ENCODE data around the gene ADD3. TPM values are rescaled to one million over a fixed set of nuclear protein-coding genes. Genes with fewer than 3 reads are reported as not detected.

ADD3 gene
- polyA plus RNA-seq, 1 experiment: 192 TPM

DNA sequence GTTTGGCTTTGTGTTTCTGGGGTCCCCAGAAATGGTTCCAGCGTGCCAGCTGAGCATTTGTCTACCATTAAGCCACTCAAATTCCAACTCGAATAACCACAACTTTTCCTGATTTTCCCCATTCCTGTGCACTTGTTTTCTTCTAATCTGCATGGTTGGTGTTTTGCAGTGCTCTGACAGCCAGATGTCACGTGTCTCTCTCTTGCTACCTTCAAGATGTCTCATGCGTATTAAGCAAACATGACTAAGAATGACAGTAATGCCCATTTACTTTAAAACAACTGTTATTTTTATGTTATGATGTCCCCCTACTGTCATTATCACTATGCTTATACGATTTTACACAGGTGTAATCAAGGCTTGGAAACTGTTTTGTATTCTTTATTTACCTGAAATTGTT lies 164.4 kb downstream of the ADD3 start:
- DNase-seq (ENCODE audit: low read depth, low spot score): no peak
- Histone ChIP-seq H3K9me3 (ENCODE audit: control insufficient read depth, insufficient read depth, low read length) (no peaks in the 10 kb centered on the region), H3K27me3 (ENCODE audit: control insufficient read depth, insufficient read depth, low read length) (peaks cover 48% of the 10 kb centered on the region), H3K27ac (ENCODE audit: low read depth, low read length) (no peak overlapping the region), H3K4me3 (ENCODE audit: low read depth, low read length) (no peak overlapping the region)
- CTCF ChIA-PET: interaction anchor here (0.6 kb wide), 2 partner anchors 47 to 288 kb away, joined by 3 to 4 read pairs; no protein-coding TSS in a partner anchor
- POLR2A ChIA-PET: interaction anchor here (0.7 kb wide), 2 partner anchors 11 to 89 kb away, joined by 3 to 4 read pairs; no protein-coding TSS in a partner anchor
- TF ChIP-seq, protein P1, sequence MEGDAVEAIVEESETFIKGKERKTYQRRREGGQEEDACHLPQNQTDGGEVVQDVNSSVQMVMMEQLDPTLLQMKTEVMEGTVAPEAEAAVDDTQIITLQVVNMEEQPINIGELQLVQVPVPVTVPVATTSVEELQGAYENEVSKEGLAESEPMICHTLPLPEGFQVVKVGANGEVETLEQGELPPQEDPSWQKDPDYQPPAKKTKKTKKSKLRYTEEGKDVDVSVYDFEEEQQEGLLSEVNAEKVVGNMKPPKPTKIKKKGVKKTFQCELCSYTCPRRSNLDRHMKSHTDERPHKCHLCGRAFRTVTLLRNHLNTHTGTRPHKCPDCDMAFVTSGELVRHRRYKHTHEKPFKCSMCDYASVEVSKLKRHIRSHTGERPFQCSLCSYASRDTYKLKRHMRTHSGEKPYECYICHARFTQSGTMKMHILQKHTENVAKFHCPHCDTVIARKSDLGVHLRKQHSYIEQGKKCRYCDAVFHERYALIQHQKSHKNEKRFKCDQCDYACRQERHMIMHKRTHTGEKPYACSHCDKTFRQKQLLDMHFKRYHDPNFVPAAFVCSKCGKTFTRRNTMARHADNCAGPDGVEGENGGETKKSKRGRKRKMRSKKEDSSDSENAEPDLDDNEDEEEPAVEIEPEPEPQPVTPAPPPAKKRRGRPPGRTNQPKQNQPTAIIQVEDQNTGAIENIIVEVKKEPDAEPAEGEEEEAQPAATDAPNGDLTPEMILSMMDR (IDR thresholded peaks at IDR 0.05; ENCODE audit: low read depth, low read length): no peak

DNA sequence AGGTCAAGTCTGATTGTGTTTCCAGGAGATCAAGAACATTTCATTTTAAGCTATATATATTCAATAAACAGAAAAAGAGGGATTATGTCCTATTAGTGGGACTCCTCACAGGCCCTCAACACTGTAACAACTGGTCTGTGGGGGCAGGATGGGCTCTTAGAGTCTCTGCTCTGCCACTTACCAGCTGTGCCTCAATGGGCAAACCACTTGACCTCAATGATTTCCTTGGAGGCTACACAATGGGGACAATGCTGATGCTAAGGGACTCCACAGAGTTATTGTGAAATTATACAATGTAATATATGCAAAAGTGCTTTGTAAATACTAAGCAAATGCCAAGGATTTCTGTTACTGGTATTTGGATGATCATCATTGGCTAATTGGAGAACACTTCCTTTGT lies 166.4 kb downstream of the ADD3 start:
- H3K4me3 ChIP-seq (ENCODE audit: low read depth, low read length): no peak overlapping the region
- H3K9me3 ChIP-seq (ENCODE audit: control insufficient read depth, insufficient read depth, low read length): no peaks in the 10 kb centered on the region
- H3K27me3 ChIP-seq (ENCODE audit: control insufficient read depth, insufficient read depth, low read length): peaks cover 32% of the 10 kb centered on the region
- ChIA-PET POLR2A (no interaction called here), CTCF (no interaction called here)
- DNase-seq (ENCODE audit: low read depth, low spot score): no peak
- TF ChIP-seq, protein P1 (IDR thresholded peaks at IDR 0.05; ENCODE audit: low read depth, low read length): no peak
- no peak overlapping the region for H3K27ac ChIP-seq (ENCODE audit: low read depth, low read length)

DNA sequence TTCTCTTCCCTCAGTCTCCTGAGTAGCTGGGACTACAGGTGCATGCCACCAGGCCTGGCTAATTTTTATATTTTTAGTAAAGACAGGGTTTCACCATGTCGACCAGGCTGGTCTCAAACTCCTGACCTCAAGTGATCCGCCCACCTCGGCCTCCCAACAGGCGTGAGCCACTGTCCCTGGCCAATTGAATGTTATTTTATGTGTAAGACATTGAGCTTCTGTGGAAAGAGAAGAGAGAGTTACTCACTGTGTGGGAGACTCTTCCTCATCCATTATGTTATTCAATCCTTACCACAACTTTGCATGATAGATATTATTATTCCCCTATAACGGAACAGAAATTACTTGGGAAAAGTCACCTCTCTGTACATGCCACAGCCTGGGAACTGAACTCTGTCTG lies 167.0 kb downstream of the ADD3 start:
- Histone ChIP-seq H3K4me3 (ENCODE audit: low read depth, low read length) (no peak overlapping the region), H3K9me3 (ENCODE audit: control insufficient read depth, insufficient read depth, low read length) (no peaks in the 10 kb centered on the region), H3K27ac (ENCODE audit: low read depth, low read length) (no peak overlapping the region), H3K27me3 (ENCODE audit: control insufficient read depth, insufficient read depth, low read length) (peaks cover 26% of the 10 kb centered on the region)
- ChIA-PET POLR2A (no interaction called here), CTCF (interaction anchor here (0.9 kb wide), 1 partner anchor 105 kb away, joined by 3 read pairs; no protein-coding TSS in a partner anchor)
- no peak for DNase-seq (ENCODE audit: low read depth, low spot score)
- TF ChIP-seq, protein P1 (IDR thresholded peaks at IDR 0.05; ENCODE audit: low read depth, low read length): no peak

DNA sequence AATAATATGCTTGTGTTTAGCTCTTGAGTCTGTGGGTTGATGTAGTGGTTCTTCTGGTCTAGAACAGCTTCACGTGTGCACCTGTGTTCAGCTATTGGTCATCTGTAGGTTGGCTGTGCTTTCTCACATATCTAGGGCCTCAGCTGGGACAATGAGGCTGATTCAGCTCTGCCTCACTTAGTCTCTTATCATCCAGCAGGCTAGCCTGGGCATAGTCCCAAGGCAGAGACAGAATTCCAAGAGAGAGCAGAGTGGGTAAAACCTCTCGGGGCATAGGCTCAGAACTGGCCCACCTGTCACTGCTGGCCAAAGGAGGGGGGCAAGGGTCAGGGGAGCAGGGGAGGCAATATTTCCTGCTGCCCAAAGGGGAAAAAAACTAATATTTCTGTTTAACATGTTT lies 167.6 kb downstream of the ADD3 start:
- H3K4me3 ChIP-seq (ENCODE audit: low read depth, low read length): no peak overlapping the region
- ChIA-PET CTCF (interaction anchor here (0.9 kb wide), 1 partner anchor 105 kb away, joined by 3 read pairs; no protein-coding TSS in a partner anchor), POLR2A (no interaction called here)
- H3K9me3 ChIP-seq (ENCODE audit: control insufficient read depth, insufficient read depth, low read length): no peaks in the 10 kb centered on the region
- H3K27ac ChIP-seq (ENCODE audit: low read depth, low read length): no peak overlapping the region
- no peak for DNase-seq (ENCODE audit: low read depth, low spot score)
- TF ChIP-seq, protein P1 (IDR thresholded peaks at IDR 0.05; ENCODE audit: low read depth, low read length): no peak
- peaks cover 20% of the 10 kb centered on the region for H3K27me3 ChIP-seq (ENCODE audit: control insufficient read depth, insufficient read depth, low read length)

DNA sequence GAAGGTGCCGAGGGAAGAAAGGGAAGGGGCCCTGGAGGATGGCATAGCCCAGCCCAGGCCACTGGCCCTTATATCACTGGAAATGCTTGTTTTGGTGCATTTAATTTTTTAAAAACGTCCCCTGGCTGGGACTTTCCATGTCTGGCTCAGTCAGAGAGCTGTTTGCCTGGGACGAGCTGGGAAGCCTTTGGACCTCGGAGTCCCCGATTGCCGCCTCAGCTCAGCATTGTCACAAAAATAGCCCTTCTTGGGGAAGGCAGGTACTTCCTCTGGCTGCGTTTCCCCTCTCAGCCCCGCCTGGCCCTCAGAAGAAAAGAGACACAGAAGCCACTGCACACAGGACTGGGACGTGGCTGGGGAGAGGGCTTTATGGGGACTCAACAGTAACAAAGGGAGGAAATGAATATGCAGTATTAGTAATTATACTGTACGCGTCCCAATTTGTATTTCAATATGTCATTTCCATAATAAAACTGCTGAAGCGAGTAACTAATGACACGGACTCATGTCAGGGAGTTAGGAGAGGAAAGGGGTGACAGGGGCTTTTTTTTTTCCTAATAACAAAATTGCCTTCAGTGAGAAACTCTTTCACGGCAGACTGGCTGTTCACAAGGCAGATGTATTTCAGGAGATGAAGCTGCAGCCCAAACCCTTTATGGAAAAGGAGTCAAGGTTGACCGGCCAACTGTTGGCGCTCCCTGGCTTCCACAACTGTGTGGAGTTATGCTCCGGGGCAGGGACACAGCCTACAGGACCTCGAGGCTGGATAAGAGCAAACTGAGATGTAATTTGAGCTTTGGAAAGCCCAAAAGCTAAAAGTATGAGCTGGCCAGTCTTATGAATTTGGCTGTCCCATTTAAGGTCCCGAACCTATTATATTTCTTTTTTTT lies 168.6 kb downstream of the ADD3 start:
- H3K27ac ChIP-seq (ENCODE audit: low read depth, low read length): no peak overlapping the region
- DNase-seq (ENCODE audit: low read depth, low spot score): no peak
- ChIA-PET POLR2A (no interaction called here), CTCF (interaction anchor here (0.6 kb wide), 1 partner anchor 46 kb away, joined by 5 read pairs; no protein-coding TSS in a partner anchor)
- no peaks in the 10 kb centered on the region for H3K9me3 ChIP-seq (ENCODE audit: control insufficient read depth, insufficient read depth, low read length)
- H3K27me3 ChIP-seq (ENCODE audit: control insufficient read depth, insufficient read depth, low read length): peaks cover 11% of the 10 kb centered on the region
- no peak overlapping the region for H3K4me3 ChIP-seq (ENCODE audit: low read depth, low read length)
- TF ChIP-seq, protein P1 (IDR thresholded peaks at IDR 0.05; ENCODE audit: low read depth, low read length): no peak
